Lung (tissue), 12 donors: Measurements from ENCODE around the gene STARD10. TPM values are rescaled to one million over a fixed set of nuclear protein-coding genes. Genes with fewer than 3 reads are reported as not detected.

Experiments used
- ATAC-seq: fragments of 200-7000 bp; cut with Tn5 transposase; one replicate; pipeline ENCODE4 v1.9.1; 2020; ENCODE audit warnings: moderate number of reproducible peaks; ENCODE audit not compliant: insufficient read depth, low FRiP score
- DNase-seq, 3 donors: peaks; one replicate each; pipeline ENCODE4 v3.0.0-alpha.2; 2013 to 2017
- H3K27ac ChIP-seq, 2 donors: one replicate each; pipeline ENCODE4 v1.5.1; 2013; ENCODE audit warnings: mild to moderate bottlenecking in 2 of 2, moderate library complexity in 2 of 2, control low read depth in 1 of 2, inconsistent platforms in 1 of 2, low read depth in 1 of 2, low read length in 1 of 2
- H3K27me3 ChIP-seq, 3 donors: one replicate each; pipeline ENCODE4 v1.5.1; 2013; ENCODE audit warnings: low read length in 2 of 3; ENCODE audit not compliant: control insufficient read depth in 3 of 3, insufficient read depth in 3 of 3
- H3K36me3 ChIP-seq, 4 donors: one replicate each; pipeline ENCODE4 v1.5.1; 2013; ENCODE audit warnings: low read length in 4 of 4, mild to moderate bottlenecking in 1 of 4, moderate library complexity in 1 of 4; ENCODE audit not compliant: control insufficient read depth in 4 of 4, insufficient read depth in 4 of 4
- H3K4me1 ChIP-seq, 5 donors: one replicate each; pipeline ENCODE4 v1.5.1; 2013; ENCODE audit warnings: low read length in 5 of 5, mild to moderate bottlenecking in 2 of 5, moderate library complexity in 1 of 5; ENCODE audit not compliant: control insufficient read depth in 5 of 5, insufficient read depth in 5 of 5
- H3K4me3 ChIP-seq: one replicate; pipeline ENCODE4 v1.5.1; 2013; ENCODE audit warnings: mild to moderate bottlenecking, control low read depth, moderate library complexity
- H3K9ac ChIP-seq, 2 donors: one replicate each; pipeline ENCODE4 v1.5.1; 2013; ENCODE audit warnings: low read length in 2 of 2, control low read depth in 1 of 2; ENCODE audit not compliant: insufficient read depth in 1 of 2
- H3K9me3 ChIP-seq, 4 donors: one replicate each; pipeline ENCODE4 v1.5.1; 2013; ENCODE audit warnings: low read length in 3 of 4, mild to moderate bottlenecking in 1 of 4, moderate library complexity in 1 of 4; ENCODE audit not compliant: control insufficient read depth in 4 of 4, insufficient read depth in 3 of 4
- WGBS, 2 donors: extraction: QIAGEN DNeasy Blood & Tissue Kit; methylation state at CpG; one replicate each; pipeline ENCODE4 v1.1.7; 2013; 5-methylcytosine and 5-hydroxymethylcytosine counted together
- polyA plus RNA-seq, 2 donors: library from polyadenylated mRNA; stranded (reverse); fragments of 200-250 nt; gene quantifications; one replicate each; pipeline ENCODE4 v1.2.1, GENCODE V29; 2013
- total RNA-seq, 2 donors: library from RNA; depleted of rRNA in 1 of 2; stranded (reverse); fragments of >200 nt in 1 of 2; gene quantifications; one replicate each; pipeline ENCODE4 v1.2.1, GENCODE V29; 2014 to 2021
- TF ChIP-seq, protein P1 (sequence below): IDR thresholded peaks from 2 replicates; pipeline ENCODE4 v1.5.1; 2012; ENCODE audit warnings: mild to moderate bottlenecking; ENCODE audit errors: control extremely low read depth, extremely low read depth
- donor health status: control.
- donor health status: control.
- donor health status: Bipolar disorder and iron deficiency.
- donor health status: healthy.
- donor health status: DM: yes; HTN: yes; CAD: no.

Gene STARD10
- total and polyA plus RNA-seq, 4 donors = 66.5 to 198 (median 102) TPM

DNA sequence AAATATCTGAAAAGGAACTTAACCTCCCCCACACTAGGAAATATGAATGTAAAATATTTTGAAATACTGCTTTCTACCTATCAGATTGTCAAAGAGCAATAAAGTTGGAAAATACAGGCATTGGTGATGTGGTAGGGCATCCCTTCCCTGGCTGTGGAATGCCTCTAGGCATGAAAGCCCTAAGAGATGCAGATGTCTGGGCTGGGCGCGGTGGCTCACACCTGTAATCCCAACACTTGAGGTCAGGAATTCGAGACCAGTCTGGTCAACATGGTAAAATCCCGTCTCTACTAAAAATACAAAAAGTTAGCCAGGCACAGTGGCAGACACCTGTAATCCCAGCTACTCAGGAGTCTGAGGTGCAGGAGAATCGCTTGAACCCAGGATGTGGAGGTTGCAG, 63.6 kb downstream of the STARD10 start:
- peaks cover 0 to 21% (median 0%) of the 10 kb centered on the region in 4 donors for H3K36me3 ChIP-seq
- no peak overlapping the region for H3K27ac ChIP-seq
- TF ChIP-seq, protein P1, sequence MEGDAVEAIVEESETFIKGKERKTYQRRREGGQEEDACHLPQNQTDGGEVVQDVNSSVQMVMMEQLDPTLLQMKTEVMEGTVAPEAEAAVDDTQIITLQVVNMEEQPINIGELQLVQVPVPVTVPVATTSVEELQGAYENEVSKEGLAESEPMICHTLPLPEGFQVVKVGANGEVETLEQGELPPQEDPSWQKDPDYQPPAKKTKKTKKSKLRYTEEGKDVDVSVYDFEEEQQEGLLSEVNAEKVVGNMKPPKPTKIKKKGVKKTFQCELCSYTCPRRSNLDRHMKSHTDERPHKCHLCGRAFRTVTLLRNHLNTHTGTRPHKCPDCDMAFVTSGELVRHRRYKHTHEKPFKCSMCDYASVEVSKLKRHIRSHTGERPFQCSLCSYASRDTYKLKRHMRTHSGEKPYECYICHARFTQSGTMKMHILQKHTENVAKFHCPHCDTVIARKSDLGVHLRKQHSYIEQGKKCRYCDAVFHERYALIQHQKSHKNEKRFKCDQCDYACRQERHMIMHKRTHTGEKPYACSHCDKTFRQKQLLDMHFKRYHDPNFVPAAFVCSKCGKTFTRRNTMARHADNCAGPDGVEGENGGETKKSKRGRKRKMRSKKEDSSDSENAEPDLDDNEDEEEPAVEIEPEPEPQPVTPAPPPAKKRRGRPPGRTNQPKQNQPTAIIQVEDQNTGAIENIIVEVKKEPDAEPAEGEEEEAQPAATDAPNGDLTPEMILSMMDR = no peak
- H3K4me1 ChIP-seq = peaks cover 0 to 27% (median 5%) of the 10 kb centered on the region in 5 donors
- ATAC-seq (no peak), DNase-seq (no peak)
- whole genome bisulfite sequencing, 2 donors = 78 to 96% methylated on average over 5 of the region's 5 CpGs
- peaks cover 0 to 3% (median 1%) of the 10 kb centered on the region in 4 donors for H3K9me3 ChIP-seq
- no peak overlapping the region for H3K9ac ChIP-seq
- no peak overlapping the region for H3K4me3 ChIP-seq
- no peaks in the 10 kb centered on the region for H3K27me3 ChIP-seq

- H3K4me3 ChIP-seq = no peak overlapping the region
- no peaks in the 10 kb centered on the region for H3K27me3 ChIP-seq
- peaks cover 0 to 3% (median 1%) of the 10 kb centered on the region in 4 donors for H3K9me3 ChIP-seq
- no peak for ATAC-seq
- no peak overlapping the region for H3K9ac ChIP-seq
- peaks cover 0 to 20% (median 0%) of the 10 kb centered on the region in 4 donors for H3K36me3 ChIP-seq
- DNase-seq = peak in 1 of 3 donors; percentile 12
- WGBS, 2 donors = 49 to 62% methylated on average over 4 of the region's 4 CpGs
- TF ChIP-seq, protein P1 = no peak
- H3K27ac ChIP-seq = peak overlapping the region in 1 of 2 donors; percentile 8
- peaks cover 0 to 34% (median 8%) of the 10 kb centered on the region in 5 donors for H3K4me1 ChIP-seq
Measured at GRCh38 chr11:72727521-72727920, 66.3 kb downstream of the STARD10 start.

DNA sequence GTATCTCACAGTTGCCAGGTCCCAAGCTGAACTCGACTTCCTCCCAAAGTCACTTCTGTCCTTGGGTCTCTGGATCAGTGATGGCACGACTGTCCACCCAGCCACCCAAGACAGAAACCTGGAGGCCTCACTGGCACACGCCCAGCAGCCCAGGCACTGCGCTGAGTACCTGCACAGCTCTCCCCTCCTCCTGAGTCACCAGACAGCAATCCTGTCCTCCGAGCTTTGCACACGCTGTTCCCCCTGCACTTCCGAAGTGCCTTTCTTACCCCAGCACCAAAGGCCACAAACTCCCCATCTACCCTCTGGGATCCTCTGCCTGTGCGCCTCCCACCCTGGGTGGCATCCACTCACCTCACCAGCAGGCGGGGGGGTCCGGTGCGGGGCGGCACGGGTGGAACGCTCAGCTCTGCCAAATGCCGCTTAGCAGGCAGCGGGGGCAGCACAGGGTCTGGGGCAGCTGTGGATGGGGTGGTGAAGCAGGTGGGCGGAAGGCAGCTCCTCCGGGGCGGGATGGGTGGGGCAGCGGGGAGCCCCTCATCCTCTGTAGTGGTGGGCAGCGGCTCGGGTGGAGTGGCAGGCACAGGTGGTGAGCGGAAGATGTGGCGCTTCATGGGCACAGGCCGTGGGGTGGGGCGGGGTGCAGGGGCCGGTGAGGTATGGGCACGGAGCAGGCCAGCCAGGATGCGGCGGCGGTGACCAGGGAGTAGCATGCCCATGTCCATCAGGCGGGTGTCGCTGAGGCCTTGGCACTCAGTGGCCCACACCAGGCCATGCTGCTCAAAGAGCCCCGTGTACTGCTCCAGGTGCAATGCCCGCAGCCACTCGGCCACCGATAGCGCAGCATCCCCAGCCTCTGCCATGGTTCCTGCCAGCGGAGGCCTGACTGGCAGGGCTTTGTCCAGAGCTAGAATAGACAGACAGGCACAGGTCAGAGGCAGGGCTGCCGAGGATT, 67.3 kb downstream of the STARD10 start:
- DNase-seq (no peak), ATAC-seq (no peak)
- WGBS, 2 donors = 90 to 92% methylated on average over 35 to 40 of the region's 40 CpGs
- TF ChIP-seq, protein P1 = no peak
- H3K4me3 ChIP-seq = no peak overlapping the region
- H3K9ac ChIP-seq = no peak overlapping the region
- no peaks in the 10 kb centered on the region for H3K27me3 ChIP-seq
- H3K27ac ChIP-seq = no peak overlapping the region
- peaks cover 0 to 3% (median 1%) of the 10 kb centered on the region in 4 donors for H3K9me3 ChIP-seq
- H3K4me1 ChIP-seq = peaks cover 0 to 35% (median 5%) of the 10 kb centered on the region in 5 donors
- H3K36me3 ChIP-seq = peaks cover 0 to 15% (median 0%) of the 10 kb centered on the region in 4 donors
